GM19452 (cell line): ENCODE results near the gene SEC61B.
A peak's percentile ranks its signal among the peaks of the same experiment; 100 is the strongest.

Experiments
- ATAC-seq: cut with Tn5 transposase; IDR thresholded peaks from one replicate; pipeline ENCODE4 v1.9.1; 2021; ENCODE audit not compliant: unreplicated experiment

SEC61B gene

DNA sequence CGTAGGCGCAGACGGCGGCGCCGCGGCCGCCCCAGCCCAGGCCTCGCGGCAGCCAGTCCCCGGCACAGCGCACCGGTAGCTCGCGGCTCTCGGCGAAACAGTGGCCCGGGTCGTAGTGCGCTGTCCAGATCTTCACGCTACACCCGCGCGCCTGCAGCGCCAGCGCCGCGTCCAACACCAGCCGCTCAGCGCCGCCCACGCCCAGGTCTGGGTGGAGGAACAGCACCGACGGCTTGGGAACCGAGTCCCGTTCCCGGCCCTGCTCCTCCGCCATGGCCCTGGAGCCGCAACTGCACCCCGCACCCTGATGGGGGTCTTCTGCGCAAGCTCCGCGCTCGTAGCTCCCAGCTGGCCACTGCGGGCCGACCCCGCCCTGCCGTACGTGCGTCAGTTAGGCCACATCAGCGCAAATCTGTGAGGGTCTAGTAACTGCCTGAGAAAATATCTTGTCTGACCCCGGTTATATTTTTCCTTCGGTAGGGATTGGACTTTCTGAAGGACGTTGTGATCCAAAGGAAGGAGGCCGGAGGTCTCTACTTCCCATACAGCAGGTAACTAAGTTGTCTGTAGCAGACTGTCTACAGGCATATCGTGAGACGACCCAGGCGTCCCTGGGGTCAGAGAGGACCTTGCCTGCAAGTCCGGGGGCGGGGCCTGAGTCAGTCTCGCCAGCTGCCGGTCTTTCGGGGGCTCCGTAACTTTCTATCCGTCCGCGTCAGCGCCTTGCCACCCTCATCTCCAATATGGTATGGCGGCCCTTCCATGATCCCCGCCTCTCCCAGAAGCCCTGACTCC is at the start of gene SEC61B, which contains the start of gene ALG2:
Gene SEC61B (plus strand): TSS at position 662 of the 795 bp plus-strand sequence. CDS start 82 bp downstream, at position 744.
Gene ALG2 (minus strand): TSS at position 322 of the 795 bp plus-strand sequence. CDS start 48 bp downstream, at position 274.
- peak; percentile 91 for ATAC-seq

DNA sequence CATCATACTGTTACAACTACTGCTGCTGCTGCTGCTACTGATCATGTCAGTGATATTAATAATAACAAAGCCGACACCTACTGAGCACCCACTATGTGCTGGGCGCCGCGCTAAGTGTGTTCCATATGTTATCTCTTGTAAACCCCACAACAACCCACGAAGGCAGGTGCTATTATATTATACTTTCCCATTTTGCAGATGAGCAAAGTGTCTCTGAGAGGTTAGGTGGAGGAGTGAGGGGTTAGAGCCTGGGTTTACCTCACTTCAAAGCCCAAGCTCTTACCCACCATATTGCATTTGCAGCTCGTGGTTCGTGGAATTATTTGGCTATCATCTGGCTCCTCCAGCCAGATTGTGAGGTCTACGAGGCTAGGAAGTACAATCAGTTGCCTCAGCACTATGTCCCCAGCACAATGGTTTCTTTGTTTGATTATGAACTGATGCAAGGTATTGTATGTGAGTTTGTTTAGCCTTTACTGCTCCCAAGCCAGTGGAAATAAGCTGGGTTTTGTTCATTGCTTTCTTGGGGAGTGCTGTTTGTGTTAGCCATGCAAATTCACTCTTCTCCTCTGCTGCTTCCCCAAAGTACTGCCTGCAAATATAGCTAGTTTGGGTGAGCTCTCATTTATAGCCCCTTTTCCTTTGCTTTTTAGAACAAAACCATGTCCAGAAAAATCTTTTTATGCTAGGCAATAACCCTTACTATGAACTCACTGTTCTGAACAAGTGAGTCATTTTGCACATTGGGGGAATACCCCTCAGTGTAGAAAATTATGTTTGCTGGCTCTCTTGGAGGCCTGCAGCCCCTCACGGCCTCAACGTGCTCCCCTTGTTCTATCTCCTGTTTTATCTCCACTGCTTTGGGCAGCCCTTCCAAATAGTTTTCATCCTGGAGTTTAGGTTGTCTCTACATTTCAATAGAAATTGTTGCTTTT is 48.2 kb upstream of the SEC61B start:
- peak; percentile 66 for ATAC-seq

DNA sequence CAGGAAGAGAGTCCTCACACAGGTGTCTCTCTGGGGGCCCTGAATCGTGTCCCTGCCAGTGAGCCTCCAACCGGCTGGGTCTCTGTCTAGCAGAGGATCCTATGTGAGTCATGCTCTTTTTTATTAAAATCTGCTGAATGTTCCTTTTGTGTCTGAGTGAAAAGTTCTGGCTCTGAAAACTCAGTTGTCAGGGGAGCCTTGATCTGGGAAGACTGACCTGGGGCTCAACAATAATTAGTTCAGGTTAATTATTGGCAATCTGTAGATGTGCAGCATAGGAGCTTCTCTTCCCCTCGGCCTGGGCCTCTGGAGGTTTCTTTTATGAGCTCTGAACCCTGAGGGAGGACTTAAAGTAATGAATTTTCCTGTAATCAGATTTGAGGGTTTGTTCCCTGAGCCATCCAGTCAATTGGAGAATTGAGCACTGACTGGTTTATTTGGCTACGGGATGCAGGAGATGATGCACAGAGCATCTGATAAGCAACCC is 45.5 kb upstream of the SEC61B start:
- ATAC-seq, result no peak

DNA sequence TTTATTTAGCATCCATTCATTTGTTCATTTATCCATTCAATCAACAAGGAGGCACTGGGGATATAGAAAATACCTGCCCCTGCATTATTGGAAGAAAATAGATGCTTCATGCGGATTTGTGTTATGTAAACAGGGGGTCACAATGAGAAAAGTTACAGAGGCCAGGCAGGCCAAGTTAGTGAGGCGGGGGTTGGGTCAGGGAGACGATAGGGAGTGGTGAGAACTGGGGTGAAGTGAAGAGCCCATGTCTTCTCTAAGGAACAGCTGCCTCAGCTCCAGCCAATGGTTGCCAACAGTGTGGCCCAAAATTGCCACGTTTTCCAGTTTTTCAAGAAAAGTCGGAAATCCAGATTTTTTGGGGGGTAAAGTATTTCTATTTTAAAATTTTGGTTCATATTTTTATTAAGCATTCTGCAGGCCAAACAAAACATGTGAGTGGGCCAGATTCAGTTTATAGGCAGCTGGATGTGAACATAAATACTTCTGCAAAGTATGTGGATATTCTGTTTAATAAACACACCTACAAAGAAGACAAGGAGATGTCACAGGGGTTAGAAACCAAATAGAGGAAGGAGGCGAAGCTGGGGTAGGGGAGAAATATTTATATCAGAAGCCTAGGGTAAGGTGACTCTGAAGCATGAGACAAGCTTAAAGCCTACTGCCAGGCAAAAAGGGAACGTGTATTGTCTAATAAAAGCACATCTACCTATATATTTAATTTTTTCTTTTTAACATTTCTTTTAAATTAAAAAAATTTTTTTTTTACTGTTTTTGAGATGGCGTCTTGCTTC is 44.3 kb upstream of the SEC61B start:
- no peak for ATAC-seq

DNA sequence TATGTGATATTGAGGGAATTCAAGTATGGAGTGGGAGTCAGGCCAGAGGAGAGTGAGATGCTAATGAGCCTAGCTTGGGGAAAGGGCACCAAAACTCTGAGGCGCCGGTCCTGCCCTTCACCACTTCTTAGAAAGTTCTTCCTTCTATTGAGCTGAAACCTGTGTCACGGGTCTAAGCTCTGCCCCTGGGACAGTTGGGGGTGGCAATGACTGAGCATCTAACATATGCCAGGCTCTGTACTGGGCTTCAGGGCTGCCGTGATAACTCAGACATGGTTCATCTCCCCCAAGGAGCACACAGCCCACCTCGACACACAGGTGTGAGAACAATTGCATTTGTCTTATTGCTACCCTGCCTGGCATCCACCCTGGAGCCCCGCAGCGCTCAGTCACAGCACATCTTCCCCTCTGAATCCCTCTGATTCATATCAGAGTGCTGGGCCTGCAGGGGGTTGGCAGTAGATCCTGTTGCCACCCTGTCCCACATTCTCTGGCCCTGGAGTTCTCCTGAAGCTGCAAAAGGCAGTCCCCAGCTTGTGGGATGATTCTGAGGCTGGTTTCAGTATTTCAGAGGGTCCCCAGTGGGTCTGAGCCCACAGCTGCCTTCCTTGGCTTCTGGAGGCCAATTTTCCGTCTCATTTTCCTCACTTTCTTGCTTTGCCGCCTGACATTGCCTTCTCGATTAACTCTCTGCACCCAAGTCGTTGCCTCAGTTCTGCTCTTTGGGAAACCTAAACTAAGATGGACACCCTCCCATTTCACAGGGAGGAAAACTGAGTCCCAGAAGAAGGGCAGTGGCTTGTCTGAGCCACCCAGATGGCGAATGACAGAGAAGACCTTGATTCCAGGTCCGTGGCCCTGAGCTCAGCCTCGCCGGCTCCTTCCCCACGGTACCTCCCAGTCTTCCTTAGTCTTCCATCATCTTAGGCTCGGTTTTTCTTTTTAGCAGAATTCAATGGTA is 42.9 kb upstream of the SEC61B start:
- ATAC-seq, result no peak

DNA sequence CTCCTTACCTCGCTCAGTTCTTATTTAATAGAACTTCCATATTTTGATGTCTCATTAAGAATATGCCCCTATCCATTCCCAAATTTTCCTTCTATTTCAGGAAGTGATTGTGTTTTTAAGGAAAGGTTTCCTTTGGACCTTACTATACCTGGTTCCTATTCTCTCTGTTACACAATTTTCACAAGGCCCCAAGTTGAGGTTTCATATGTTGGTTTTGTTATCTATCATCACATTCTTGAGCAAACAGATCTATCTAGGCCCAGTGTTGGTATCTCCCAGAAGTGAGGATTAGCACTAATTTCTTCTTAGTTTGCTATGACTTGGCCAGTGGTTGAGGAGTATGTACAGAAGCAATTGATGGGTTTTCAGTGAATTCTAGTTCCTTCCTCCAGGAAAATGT is 41.9 kb upstream of the SEC61B start:
- ATAC-seq, result no peak

DNA sequence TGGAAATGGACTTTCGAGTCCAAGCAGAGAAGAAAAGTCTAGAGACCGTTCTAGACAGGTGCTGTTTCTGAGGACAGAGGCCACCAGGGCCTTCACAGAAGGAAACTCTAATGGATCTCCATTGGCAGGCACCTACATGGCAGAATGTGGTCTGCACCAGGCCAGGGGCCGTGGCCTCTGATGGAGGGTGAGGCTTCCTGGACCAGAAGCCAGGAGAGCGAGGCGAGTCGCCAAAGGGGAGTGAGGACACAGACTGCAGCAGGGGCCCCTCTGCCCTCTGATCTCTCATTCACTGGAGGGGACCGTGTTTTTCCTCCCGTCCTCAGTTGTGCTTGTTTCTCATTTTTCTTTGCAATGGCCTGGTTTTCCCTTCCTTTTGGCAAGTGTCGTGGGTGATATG is 41.4 kb upstream of the SEC61B start:
- ATAC-seq, result no peak

DNA sequence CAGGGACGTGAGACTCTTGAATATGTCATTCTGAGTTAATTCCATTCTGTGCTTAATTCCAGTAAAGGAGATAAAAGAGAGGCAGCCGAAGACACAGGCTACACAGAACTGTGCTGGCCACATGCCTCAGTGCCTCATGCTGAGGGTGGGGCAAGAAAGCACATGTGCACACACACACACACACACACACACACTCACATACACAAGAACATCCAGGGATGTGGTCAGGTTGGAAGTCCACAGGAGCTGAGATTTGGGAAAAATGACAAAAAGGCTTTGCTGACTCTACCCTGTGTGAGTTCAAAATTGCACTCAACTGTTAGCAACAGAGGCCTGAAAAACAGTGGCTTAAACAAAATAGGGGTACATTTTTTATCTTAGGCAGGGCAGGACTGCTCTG is 40.9 kb upstream of the SEC61B start:
- ATAC-seq, result no peak

DNA sequence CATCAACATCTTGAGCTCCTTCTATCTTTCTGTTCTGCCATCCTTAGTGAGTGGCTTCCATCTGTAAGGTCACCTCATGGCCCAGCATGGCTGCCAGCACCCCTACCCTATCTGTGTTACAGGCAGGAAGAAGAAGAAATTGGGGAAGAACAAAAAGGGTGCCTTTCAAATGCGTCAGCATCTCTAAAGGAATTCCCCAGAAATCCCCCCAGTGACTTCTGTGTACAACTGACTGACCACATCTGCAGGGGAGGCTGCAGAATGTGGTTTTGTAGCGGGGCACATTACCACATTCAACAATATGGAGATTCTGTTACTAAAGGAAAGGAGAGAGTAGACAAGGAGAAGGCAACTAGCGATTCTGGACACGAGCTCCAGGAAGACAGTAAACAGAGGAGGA is 40.5 kb upstream of the SEC61B start:
- ATAC-seq, result peak; percentile 45

DNA sequence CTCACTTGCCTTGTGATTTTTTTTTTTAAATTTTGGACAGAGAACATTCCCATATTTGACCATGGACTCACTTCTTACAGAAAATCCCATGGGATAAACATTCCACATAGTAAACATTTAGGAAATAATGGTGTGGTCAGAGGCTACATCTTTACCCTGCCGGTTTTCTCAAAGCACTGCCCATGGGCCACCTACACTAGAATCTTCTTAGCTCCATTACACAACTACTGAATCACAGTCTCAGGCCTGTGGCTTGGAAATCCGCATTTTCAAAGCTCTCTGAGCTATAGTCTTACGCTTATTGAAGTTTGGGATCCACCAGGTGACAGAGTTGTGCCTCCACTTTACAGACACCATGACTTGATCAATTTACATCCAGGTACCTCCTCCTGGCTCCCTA is 39.7 kb upstream of the SEC61B start:
- no peak for ATAC-seq

DNA sequence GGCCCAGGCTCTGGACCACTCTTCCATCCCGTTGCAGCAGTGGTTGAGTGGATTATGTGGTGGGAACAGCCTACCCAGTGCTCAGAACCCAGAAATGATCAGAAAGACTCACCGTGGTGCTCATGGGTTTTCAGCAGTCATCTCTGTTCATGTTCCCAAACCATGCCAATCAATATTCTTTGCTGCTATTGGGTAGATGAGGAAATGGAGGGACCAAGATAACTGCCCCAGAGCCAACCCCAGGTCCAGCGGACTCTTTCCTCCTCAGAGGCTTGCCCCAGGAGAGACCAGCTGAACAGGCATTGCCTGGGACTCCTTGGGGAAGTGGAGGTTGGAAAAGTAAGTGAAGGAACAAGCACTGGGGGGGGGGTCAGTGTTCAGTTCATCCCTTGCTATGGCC is 38.5 kb upstream of the SEC61B start:
- no peak for ATAC-seq

DNA sequence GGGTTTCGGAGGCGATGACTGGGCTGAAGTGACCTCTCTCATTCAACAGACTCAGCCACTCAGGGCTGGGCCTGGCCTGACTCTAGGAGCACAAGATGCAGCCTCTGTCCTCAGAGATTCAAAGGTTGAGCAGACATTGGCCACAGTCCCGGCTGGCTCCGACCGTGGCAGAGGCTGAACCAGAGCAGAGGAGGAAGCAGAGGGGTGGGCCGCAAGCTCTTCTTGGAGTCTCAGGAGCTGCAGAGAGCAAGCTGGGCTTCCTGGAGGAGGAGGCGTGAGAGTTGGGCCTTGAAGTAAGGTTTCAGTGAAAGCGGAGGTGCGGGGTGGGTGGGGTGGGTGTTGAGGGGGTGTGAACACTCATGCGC is 38.0 kb upstream of the SEC61B start:
- ATAC-seq, result no peak

DNA sequence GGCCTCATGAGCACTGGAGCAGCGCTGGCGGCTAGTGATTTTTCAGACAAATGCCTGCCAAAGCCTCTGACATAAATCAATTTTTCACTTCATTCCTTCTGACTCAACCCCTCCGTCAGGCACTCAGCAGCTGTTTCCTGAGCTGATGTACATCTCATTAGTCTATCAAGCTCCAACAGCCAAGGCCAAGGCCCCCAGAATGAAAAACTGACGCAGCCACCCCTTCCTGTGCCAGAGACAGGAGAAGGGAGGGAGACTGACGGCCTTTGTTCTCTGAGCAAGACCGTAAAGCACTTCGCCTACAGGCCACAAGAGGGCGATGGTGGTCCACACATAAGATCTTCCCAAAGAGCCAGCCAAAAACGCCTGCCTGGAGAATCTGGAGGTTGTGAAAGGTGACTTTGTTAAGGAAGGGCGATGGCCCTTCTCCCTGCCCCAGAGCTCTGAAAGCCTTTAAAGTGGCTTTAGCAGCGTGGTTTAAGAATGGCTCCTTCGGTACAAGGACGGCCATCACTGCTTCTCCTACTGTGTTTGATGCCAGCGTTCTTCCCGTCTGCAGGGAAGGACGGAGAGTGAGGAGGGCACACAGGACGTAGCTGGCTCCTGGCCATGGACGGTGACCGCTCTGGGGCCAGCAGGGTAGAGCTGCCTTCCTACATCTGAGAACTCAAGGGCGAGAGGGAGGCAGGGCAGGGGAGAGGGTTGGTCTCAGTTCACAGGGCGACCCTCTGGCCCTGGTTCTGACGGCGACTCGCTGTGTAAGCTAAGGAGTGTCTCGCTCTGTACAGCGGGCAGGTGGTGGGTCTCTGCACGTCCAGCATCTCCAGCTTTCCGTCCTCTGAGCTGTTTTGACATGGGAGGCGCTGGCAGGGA is 37.4 kb upstream of the SEC61B start:
- peak; percentile 60 for ATAC-seq

DNA sequence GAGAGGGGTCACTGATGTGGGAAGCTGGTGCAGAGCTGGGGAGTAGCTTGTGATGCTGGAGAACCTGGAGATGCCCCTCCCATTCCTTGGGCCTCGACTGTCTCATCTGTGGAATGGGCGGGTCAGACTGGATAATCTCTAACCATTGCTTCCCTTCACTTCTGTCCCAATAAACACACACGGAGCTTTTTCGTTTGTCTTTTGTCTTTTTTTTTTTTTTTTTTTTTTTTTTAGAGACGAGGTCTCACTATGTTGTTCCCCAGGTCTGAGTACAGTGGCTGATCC is 36.8 kb upstream of the SEC61B start:
- ATAC-seq, result no peak

DNA sequence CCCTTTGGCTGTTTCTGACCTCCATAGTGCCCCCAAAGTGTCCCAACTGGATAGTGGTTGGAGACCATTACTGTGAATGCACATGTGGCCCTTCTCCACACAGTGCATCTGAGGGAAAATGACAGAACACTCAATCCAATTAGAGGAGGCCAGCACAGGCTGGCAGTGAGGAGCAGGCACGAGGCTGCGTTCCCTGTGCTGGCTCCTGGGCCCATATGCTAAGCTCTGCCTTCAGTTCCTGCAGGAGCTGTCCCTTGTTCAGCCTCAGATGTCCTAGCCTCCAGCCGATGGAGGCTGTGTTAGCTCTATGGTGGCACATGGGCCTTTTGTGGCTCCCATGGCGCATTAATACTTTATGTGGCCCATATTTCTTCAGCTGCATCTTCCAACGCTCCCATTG is 36.1 kb upstream of the SEC61B start:
- no peak for ATAC-seq

DNA sequence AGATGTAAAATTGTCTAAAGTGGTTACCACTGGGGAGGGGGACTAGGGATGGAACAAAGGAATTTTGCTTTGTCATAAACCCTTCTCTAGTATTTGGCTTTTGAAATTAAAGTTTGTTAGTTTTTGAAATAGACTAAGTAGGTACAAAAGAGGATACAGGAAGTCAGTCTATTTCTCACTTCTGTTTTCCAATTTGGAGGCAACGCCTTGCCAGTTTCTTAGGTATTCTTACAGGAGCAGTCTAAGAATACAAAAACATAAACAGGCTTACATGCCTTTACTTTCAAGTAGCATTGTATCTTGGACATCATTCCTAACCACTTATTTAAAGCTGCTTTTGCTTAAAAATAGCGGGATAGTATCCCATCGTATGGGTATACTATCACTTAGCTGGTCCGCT is 34.8 kb upstream of the SEC61B start:
- no peak for ATAC-seq

DNA sequence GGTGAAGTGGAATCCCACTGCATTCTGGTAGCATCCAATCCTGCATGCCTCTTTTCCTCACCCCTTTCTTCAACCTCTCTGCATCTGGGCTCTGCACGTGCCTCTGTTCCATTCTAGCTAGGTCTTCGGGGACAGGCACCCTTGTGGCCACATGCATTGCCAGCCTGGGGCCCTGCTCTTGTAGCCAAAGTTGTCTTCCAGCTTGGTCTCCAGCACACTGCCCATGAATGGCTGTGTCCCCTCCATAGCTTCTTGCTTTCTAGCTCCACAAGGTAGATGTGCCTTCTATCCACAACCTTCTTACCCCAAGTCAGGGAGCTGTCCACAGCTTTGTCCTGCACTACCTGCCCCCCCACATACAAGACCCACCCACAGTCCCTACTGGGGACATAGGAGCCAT is 32.9 kb upstream of the SEC61B start:
- no peak for ATAC-seq

DNA sequence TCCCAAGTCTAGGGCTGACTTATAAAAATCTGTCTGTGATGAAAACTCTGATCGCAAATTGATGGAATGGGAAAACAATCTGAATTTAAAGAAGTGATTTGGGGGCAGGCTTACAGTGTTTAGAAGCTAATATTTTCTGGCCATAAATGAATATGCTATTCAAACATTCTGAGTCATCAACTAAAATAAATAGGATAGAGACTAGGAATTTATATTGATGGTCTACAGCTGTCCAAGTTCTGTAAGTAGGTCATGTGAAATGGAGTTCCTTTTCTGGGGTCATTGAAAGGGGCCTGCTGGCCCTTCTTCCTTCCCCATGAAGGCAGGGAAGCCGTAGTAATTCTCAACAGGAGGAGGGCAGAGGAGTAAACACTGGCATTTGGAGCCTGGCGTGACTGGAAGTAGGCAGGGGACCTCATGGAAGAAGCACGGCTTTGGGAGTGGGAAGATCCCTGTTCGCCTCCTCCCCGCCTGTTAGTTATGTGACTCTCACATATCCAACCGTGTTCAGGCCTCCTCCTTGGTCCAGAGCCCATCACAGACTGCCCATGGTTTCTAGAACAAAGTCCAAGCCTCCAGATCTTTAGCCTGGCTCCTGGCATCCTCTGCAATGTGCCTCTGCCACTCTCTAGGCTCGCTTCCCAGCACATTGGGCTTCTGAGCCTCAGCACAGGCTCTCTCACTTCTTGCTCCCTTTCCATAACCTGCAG is 32.0 kb upstream of the SEC61B start:
- no peak for ATAC-seq
